ENCODE measurements around the gene SFRP2. TPM values are rescaled to one million over a fixed set of nuclear protein-coding genes. Genes with fewer than 3 reads are reported as not detected.
A peak's percentile ranks its signal among the peaks of the same experiment; 100 is the strongest.

Gene SFRP2, protein sequence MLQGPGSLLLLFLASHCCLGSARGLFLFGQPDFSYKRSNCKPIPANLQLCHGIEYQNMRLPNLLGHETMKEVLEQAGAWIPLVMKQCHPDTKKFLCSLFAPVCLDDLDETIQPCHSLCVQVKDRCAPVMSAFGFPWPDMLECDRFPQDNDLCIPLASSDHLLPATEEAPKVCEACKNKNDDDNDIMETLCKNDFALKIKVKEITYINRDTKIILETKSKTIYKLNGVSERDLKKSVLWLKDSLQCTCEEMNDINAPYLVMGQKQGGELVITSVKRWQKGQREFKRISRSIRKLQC
- 1 to 10 TPM; 1.4 to 6.9 (median 4.2) TPM for total RNA-seq

DNA sequence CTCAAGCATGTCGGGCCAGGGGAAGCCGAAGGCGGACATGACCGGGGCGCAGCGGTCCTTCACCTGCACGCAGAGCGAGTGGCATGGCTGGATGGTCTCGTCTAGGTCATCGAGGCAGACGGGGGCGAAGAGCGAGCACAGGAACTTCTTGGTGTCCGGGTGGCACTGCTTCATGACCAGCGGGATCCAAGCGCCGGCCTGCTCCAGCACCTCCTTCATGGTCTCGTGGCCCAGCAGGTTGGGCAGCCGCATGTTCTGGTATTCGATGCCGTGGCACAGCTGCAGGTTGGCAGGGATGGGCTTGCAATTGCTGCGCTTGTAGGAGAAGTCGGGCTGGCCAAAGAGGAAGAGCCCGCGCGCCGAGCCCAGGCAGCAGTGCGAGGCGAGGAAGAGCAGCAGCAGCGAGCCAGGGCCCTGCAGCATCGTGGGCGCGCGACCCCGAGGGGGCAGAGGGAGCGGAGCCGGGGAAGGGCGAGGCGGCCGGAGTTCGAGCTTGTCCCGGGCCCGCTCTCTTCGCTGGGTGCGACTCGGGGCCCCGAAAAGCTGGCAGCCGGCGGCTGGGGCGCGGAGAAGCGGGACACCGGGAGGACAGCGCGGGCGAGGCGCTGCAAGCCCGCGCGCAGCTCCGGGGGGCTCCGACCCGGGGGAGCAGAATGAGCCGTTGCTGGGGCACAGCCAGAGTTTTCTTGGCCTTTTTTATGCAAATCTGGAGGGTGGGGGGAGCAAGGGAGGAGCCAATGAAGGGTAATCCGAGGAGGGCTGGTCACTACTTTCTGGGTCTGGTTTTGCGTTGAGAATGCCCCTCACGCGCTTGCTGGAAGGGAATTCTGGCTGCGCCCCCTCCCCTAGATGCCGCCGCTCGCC lies at the start of gene SFRP2:
TSS of gene SFRP2 (minus strand) at position 671 of the 864 bp plus-strand sequence. CDS start at position 423, 248 bp downstream.
- intact Hi-C loops (cut with DNase I; ENCODE audit: low total_unique reads) = no loop called here
- WGBS, 2 donors = 1 to 2% methylated on average over 44 of the region's 72 CpGs
- no peak for TF ChIP-seq POLR2A (IDR thresholded peaks at IDR 0.05)
- TF ChIP-seq, protein P1, sequence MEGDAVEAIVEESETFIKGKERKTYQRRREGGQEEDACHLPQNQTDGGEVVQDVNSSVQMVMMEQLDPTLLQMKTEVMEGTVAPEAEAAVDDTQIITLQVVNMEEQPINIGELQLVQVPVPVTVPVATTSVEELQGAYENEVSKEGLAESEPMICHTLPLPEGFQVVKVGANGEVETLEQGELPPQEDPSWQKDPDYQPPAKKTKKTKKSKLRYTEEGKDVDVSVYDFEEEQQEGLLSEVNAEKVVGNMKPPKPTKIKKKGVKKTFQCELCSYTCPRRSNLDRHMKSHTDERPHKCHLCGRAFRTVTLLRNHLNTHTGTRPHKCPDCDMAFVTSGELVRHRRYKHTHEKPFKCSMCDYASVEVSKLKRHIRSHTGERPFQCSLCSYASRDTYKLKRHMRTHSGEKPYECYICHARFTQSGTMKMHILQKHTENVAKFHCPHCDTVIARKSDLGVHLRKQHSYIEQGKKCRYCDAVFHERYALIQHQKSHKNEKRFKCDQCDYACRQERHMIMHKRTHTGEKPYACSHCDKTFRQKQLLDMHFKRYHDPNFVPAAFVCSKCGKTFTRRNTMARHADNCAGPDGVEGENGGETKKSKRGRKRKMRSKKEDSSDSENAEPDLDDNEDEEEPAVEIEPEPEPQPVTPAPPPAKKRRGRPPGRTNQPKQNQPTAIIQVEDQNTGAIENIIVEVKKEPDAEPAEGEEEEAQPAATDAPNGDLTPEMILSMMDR (IDR thresholded peaks at IDR 0.05) = no peak

DNA sequence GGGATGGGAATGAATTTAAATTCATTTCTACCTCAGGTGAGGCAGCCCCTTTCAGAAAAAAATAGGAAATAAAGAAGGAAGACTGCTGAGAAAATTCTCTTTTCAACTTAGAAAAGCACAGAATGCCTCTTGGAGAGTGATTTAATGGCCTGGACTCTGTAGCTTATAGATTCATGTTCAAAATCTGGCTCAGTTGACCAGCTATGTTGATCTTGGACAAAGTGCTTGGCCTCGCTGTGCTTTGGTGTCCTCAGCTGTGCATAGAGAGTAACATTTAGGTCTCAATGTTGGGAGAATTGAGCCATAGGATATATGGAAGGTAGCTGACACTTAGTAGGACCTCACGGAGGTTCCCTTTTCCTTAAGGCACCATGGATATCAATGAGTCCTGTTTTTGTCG lies 49.7 kb upstream of the SFRP2 start:
- no peak overlapping the region for H3K4me3 ChIP-seq (ENCODE audit: low read depth, poor library complexity, severe bottlenecking)
- no peak for TF ChIP-seq POLR2A (IDR thresholded peaks at IDR 0.05)
- TF ChIP-seq, protein P1 (IDR thresholded peaks at IDR 0.05) = no peak
- 67 to 76% methylated on average over 3 of the region's 3 CpGs for WGBS, 2 donors
- DNase-seq (ENCODE audit: low spot score in 2 of 2) = no peak
- intact Hi-C loops (cut with DNase I; ENCODE audit: low total_unique reads) = no loop called here

More for the DNA sequence above, at the start of gene SFRP2:
- DNase-seq (ENCODE audit: low spot score in 2 of 2) = peak in 1 of 2 donors; percentile 82
- peak within 1 kb of the TSS; percentile 17 for H3K4me3 ChIP-seq (ENCODE audit: low read depth, poor library complexity, severe bottlenecking)

DNA sequence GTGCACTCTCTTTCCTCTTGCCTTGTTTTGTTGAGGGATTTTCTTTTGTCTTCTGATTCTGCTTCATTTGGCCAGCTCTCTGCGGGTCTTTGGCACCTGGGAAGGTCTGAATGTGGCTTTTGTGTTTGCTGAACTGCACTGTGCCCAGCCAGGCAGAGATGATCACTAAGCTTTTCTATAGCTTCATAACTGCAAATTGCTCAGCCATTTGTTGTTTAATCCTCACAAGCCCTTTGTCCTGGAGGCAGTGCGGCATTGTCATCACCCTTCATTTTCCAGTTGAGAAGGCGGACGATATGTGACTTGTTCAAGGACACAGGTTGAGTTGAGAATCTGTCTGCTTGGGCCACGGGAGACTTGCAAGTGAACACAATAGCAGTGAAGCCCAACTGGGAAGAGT lies 46.0 kb upstream of the SFRP2 start:
- intact Hi-C loops (cut with DNase I; ENCODE audit: low total_unique reads) = no loop called here
- no peak for DNase-seq (ENCODE audit: low spot score in 2 of 2)
- no peak for TF ChIP-seq POLR2A (IDR thresholded peaks at IDR 0.05)
- H3K4me3 ChIP-seq (ENCODE audit: low read depth, poor library complexity, severe bottlenecking) = no peak overlapping the region
- WGBS, 2 donors = 83 to 90% methylated on average over 5 of the region's 5 CpGs

DNA sequence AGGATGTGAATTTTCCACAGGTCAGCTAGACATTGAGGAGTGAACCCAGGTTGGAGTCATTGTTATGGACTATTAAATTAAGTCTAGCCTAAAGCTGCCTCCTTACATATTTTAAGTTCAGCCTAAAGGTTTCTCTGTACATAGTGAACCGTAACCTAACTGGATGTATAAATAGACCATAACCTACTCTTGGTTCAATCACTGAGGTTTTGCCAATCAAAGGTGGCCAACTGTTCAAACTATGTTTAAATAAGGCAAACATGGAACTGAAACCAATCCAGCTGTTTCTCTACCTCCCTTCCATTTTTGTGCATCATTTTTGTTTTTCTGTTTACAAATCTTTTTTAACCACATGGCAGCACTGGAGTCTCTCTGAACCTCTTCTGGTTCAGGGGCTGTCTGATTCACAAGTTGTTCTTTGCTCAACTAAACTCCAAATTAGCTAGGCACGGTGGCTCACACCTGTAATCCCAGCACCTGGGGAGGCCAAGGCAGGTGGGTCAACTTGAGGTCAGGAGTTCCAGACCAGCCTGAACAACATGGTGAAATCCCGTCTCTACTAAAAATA lies 43.9 kb upstream of the SFRP2 start:
- 88 to 96% methylated on average over 3 of the region's 3 CpGs for WGBS, 2 donors
- TF ChIP-seq, protein P1 (IDR thresholded peaks at IDR 0.05) = no peak
- no peak for TF ChIP-seq POLR2A (IDR thresholded peaks at IDR 0.05)
- DNase-seq (ENCODE audit: low spot score in 2 of 2) = no peak
- H3K4me3 ChIP-seq (ENCODE audit: low read depth, poor library complexity, severe bottlenecking) = no peak overlapping the region
- intact Hi-C loops (cut with DNase I; ENCODE audit: low total_unique reads) = no loop called here

DNA sequence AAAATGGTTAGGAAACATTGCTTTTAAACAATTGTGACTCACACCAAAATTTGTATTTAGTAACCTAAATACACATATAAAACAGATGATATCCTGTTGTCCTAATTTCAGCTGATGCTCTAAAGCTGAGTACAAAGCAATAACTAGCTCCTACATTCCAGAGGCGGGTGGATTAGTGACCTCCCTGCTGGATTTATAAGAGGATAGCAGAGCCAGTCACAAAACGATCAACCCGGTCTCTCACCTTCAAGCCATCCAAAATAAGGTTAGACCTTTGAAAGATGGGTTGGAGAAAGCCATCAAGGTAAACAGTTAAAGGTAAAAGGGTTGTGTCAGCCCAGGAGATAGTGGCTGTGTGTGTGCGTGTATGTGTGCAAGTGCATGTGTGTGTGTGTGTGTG lies 43.2 kb upstream of the SFRP2 start:
- TF ChIP-seq POLR2A (IDR thresholded peaks at IDR 0.05) = no peak
- TF ChIP-seq, protein P1 (IDR thresholded peaks at IDR 0.05) = no peak
- 85 to 87% methylated on average over 4 of the region's 4 CpGs for whole genome bisulfite sequencing, 2 donors
- DNase-seq (ENCODE audit: low spot score in 2 of 2) = no peak
- no peak overlapping the region for H3K4me3 ChIP-seq (ENCODE audit: low read depth, poor library complexity, severe bottlenecking)
- intact Hi-C loops (cut with DNase I; ENCODE audit: low total_unique reads) = no loop called here

DNA sequence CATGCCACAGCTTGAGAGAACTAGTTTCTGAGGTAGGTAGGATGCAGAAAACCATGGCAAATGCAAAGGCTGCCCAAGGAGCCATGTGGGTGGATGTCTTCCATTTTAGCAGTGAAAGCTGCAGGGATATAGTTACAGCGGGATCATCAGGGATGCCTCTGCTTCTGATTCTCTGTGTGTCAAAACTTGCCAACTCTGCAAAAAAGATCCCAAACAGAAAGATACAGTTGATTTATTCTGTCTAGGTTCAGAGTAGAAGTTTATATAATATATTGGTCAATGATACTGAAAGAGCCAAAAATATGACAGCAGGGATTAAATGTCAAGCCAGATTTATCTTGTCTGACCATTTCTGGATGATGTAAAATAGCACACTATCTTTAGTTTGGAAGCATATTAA lies 42.4 kb upstream of the SFRP2 start:
- 93 to 100% methylated on average over 1 of the region's 1 CpG for WGBS, 2 donors

More for the DNA sequence above, 42.4 kb upstream of the SFRP2 start:
- no peak overlapping the region for H3K4me3 ChIP-seq (ENCODE audit: low read depth, poor library complexity, severe bottlenecking)
- intact Hi-C loops (cut with DNase I; ENCODE audit: low total_unique reads) = no loop called here
- TF ChIP-seq, protein P1 (IDR thresholded peaks at IDR 0.05) = no peak
- no peak for TF ChIP-seq POLR2A (IDR thresholded peaks at IDR 0.05)
- DNase-seq (ENCODE audit: low spot score in 2 of 2) = no peak
